ENCODE measurements around the gene GPX4.

DNA sequence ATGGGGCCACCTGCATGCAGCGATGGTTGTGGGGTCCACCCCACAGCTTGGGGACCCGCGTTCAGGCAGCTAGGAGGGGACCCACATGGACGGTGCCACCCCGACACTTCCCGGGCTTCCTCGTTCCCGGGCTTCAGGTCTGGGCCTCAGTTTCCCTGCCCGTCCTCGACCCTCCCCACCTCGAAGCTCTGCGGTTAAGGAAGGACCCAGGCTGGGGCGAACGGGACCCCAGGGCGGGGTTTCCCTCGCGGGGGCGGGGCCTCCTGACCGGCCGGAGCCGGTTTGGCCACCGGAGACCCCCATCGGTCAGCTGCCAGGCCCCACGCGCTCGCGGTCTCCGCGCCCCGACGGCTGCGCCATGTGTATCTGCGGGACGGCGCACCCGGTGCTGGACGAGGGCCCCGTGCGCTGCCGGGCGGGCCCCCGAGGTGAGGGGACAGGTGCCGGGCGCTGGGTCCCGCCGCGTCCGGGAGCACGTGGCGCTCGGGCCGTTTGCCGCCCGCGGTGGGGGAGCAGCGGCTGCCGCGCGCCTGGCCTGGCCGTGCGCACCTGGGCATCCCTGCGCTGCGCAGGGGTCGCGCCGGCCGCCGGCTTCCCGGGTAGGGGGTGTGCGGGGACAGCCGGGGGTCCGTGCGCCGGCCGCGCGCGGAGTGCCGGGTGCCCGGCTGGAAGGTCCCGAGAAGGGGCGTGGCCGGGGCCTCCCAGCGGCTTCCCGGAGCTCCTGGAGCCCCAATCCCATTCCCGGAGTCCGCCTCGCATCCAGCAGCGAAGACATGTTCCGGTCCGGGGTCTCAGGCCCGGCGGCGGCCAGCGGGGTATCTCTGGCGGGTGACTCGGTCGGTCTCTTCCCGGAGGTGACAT is 32.6 kb upstream of the GPX4 start:
- TF ChIP-seq, protein P1, sequence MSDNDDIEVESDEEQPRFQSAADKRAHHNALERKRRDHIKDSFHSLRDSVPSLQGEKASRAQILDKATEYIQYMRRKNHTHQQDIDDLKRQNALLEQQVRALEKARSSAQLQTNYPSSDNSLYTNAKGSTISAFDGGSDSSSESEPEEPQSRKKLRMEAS (IDR thresholded peaks at IDR 0.05; ENCODE audit: low read depth, low read length), result no peak
- TF ChIP-seq HCFC1 (IDR thresholded peaks at IDR 0.05; ENCODE audit: low read length) (no peak), SMAD5 (IDR thresholded peaks at IDR 0.05; ENCODE audit: low read depth) (no peak), POLR2A (IDR thresholded peaks at IDR 0.05; ENCODE audit: low read depth, low read length) (no peak), NFYB (IDR thresholded peaks at IDR 0.05; ENCODE audit: insufficient read depth, low read depth, low read length) (no peak), CEBPB (IDR thresholded peaks at IDR 0.05; ENCODE audit: borderline replicate concordance in 1 of 2, low read depth in 2 of 2, low read length in 2 of 2) (no peak), IKZF1 (conservative IDR thresholded peaks at IDR 0.05) (no peak), MTA3 (IDR thresholded peaks at IDR 0.05; ENCODE audit: borderline replicate concordance, low read length) (no peak), CREB1 (IDR thresholded peaks at IDR 0.05; ENCODE audit: low read depth) (no peak)
- TF ChIP-seq, protein P2, sequence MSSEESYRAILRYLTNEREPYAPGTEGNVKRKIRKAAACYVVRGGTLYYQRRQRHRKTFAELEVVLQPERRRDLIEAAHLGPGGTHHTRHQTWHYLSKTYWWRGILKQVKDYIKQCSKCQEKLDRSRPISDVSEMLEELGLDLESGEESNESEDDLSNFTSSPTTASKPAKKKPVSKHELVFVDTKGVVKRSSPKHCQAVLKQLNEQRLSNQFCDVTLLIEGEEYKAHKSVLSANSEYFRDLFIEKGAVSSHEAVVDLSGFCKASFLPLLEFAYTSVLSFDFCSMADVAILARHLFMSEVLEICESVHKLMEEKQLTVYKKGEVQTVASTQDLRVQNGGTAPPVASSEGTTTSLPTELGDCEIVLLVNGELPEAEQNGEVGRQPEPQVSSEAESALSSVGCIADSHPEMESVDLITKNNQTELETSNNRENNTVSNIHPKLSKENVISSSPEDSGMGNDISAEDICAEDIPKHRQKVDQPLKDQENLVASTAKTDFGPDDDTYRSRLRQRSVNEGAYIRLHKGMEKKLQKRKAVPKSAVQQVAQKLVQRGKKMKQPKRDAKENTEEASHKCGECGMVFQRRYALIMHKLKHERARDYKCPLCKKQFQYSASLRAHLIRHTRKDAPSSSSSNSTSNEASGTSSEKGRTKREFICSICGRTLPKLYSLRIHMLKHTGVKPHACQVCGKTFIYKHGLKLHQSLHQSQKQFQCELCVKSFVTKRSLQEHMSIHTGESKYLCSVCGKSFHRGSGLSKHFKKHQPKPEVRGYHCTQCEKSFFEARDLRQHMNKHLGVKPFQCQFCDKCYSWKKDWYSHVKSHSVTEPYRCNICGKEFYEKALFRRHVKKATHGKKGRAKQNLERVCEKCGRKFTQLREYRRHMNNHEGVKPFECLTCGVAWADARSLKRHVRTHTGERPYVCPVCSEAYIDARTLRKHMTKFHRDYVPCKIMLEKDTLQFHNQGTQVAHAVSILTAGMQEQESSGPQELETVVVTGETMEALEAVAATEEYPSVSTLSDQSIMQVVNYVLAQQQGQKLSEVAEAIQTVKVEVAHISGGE (CRISPR knock-in tag; IDR thresholded peaks at IDR 0.05), result no peak
- TF ChIP-seq, protein P3, sequence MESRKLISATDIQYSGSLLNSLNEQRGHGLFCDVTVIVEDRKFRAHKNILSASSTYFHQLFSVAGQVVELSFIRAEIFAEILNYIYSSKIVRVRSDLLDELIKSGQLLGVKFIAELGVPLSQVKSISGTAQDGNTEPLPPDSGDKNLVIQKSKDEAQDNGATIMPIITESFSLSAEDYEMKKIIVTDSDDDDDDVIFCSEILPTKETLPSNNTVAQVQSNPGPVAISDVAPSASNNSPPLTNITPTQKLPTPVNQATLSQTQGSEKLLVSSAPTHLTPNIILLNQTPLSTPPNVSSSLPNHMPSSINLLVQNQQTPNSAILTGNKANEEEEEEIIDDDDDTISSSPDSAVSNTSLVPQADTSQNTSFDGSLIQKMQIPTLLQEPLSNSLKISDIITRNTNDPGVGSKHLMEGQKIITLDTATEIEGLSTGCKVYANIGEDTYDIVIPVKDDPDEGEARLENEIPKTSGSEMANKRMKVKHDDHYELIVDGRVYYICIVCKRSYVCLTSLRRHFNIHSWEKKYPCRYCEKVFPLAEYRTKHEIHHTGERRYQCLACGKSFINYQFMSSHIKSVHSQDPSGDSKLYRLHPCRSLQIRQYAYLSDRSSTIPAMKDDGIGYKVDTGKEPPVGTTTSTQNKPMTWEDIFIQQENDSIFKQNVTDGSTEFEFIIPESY (IDR thresholded peaks at IDR 0.05), result no peak
- TF ChIP-seq, protein P4, sequence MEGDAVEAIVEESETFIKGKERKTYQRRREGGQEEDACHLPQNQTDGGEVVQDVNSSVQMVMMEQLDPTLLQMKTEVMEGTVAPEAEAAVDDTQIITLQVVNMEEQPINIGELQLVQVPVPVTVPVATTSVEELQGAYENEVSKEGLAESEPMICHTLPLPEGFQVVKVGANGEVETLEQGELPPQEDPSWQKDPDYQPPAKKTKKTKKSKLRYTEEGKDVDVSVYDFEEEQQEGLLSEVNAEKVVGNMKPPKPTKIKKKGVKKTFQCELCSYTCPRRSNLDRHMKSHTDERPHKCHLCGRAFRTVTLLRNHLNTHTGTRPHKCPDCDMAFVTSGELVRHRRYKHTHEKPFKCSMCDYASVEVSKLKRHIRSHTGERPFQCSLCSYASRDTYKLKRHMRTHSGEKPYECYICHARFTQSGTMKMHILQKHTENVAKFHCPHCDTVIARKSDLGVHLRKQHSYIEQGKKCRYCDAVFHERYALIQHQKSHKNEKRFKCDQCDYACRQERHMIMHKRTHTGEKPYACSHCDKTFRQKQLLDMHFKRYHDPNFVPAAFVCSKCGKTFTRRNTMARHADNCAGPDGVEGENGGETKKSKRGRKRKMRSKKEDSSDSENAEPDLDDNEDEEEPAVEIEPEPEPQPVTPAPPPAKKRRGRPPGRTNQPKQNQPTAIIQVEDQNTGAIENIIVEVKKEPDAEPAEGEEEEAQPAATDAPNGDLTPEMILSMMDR (IDR thresholded peaks at IDR 0.05 in 2 of 3, conservative IDR thresholded peaks at IDR 0.05 in 1 of 3; ENCODE audit: control insufficient read depth in 2 of 3, extremely low read depth in 1 of 3, insufficient read depth in 1 of 3, low read depth in 3 of 3, low read length in 3 of 3), result no peak
